OCI-LY3 (cell line): ENCODE results near the gene ATP11B.

Experiments used
- EZH2phosphoT487 ChIP-seq: fragments of 200-600 bp; shearing (Covaris generic); IDR thresholded peaks from 2 replicates; pipeline ENCODE4 v1.6.1; 2018; ENCODE audit warnings: antibody characterized with exemption, mixed run types, low read depth
- TF ChIP-seq, protein P1 (sequence below): fragments of 200-600, 300-600 bp; sonication (generic); IDR thresholded peaks from 2 replicates; pipeline ENCODE4 v1.5.1; 2014; ENCODE audit warnings: antibody characterized with exemption, low read length, low read depth

DNA sequence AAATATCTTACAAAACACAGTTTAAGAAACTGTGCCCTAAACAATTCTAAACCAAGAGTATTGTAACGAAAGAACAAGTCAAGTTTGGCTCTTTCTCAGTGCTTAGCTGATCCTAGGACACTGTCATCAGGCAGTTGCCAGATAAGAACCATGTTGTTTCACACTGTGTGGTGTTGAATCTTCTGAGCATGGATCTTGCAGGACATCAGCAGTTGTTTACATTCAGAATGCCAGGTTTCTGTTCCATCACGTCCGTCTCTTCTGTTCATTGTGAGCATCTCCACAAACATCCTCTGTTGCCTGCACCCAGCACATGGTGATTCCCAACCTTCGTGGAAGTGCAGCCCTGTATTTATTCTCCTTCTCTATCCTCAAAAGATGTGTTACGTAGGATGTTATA lies 119.2 kb downstream of the ATP11B start:
- TF ChIP-seq, protein P1, sequence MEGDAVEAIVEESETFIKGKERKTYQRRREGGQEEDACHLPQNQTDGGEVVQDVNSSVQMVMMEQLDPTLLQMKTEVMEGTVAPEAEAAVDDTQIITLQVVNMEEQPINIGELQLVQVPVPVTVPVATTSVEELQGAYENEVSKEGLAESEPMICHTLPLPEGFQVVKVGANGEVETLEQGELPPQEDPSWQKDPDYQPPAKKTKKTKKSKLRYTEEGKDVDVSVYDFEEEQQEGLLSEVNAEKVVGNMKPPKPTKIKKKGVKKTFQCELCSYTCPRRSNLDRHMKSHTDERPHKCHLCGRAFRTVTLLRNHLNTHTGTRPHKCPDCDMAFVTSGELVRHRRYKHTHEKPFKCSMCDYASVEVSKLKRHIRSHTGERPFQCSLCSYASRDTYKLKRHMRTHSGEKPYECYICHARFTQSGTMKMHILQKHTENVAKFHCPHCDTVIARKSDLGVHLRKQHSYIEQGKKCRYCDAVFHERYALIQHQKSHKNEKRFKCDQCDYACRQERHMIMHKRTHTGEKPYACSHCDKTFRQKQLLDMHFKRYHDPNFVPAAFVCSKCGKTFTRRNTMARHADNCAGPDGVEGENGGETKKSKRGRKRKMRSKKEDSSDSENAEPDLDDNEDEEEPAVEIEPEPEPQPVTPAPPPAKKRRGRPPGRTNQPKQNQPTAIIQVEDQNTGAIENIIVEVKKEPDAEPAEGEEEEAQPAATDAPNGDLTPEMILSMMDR, result no peak
- TF ChIP-seq EZH2phosphoT487, result no peak
